ENCODE data around the gene KCND2. TPM values are rescaled to one million over a fixed set of nuclear protein-coding genes. Genes with fewer than 3 reads are reported as not detected.

KCND2 gene
- total RNA-seq, 1 donor from 2014 or later: 0.61 TPM

DNA sequence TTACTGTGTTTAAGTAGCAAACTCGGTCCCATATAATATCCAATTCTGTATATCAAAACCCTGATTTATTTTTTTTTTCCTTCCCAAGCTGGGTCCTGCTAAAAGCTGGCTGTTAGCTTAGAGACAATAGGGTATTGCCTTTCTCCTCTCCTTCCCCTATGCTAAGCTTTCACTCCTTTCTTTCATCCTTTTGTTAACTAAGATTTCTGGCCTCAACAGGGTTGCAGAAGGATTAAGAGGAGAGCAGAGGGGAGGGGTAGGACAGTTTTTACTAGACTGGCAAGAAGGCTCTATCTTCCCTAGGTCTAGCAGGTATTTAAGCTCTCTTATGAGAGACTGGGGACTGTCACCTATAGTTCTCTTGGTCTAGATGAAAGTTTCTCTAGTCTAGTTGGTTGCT lies 229.2 kb downstream of the KCND2 start:
- TF ChIP-seq, protein P1, sequence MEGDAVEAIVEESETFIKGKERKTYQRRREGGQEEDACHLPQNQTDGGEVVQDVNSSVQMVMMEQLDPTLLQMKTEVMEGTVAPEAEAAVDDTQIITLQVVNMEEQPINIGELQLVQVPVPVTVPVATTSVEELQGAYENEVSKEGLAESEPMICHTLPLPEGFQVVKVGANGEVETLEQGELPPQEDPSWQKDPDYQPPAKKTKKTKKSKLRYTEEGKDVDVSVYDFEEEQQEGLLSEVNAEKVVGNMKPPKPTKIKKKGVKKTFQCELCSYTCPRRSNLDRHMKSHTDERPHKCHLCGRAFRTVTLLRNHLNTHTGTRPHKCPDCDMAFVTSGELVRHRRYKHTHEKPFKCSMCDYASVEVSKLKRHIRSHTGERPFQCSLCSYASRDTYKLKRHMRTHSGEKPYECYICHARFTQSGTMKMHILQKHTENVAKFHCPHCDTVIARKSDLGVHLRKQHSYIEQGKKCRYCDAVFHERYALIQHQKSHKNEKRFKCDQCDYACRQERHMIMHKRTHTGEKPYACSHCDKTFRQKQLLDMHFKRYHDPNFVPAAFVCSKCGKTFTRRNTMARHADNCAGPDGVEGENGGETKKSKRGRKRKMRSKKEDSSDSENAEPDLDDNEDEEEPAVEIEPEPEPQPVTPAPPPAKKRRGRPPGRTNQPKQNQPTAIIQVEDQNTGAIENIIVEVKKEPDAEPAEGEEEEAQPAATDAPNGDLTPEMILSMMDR (IDR thresholded peaks at IDR 0.05): no peak
- no peaks in the 10 kb centered on the region for H3K9me3 ChIP-seq
- H3K36me3 ChIP-seq: no peaks in the 10 kb centered on the region
- ATAC-seq (no peak), DNase-seq (no peak)
- H3K4me1 ChIP-seq: no peaks in the 10 kb centered on the region
- H3K27ac ChIP-seq: no peak overlapping the region
- intact Hi-C loops (cut with DNase I): no loop called here
- H3K4me3 ChIP-seq: no peak overlapping the region
- no peaks in the 10 kb centered on the region for H3K27me3 ChIP-seq

DNA sequence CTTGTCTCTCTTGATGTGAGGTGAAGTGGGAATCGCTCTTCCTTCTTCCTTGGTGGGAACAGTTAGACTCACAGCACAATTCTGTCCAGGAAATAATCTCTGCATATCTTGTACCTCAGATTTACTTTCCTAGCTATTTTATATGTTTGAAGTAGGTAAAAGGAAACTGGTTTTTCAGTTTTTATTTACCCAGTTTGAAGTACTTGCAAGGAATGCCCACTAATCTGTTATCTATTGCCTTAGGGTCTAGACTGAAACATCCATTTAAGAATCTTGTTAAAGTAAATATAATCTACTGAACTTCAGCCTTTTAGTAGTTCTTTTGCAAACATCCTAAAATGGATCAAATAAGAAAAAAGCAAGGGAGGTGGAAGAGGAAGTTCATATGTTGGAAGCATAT lies 229.8 kb downstream of the KCND2 start:
- intact Hi-C loops (cut with DNase I): no loop called here
- no peak overlapping the region for H3K4me3 ChIP-seq
- H3K4me1 ChIP-seq: no peaks in the 10 kb centered on the region
- no peak for DNase-seq
- H3K9me3 ChIP-seq: no peaks in the 10 kb centered on the region
- no peaks in the 10 kb centered on the region for H3K27me3 ChIP-seq
- TF ChIP-seq, protein P1 (IDR thresholded peaks at IDR 0.05): no peak
- no peaks in the 10 kb centered on the region for H3K36me3 ChIP-seq
- no peak for ATAC-seq
- no peak overlapping the region for H3K27ac ChIP-seq

- intact Hi-C loops (cut with DNase I): no loop called here
- no peak for DNase-seq
Observed at GRCh38 chr7:120504386-120504785, 231.4 kb downstream of the KCND2 start.

GRCh38 chr7:120505770-120506169 lies 232.8 kb downstream of the KCND2 start:
- DNase-seq: no peak

More at GRCh38 chr7:120504386-120504785, 231.4 kb downstream of the KCND2 start:
- Histone ChIP-seq H3K4me1 (no peaks in the 10 kb centered on the region), H3K27me3 (no peaks in the 10 kb centered on the region), H3K27ac (no peak overlapping the region), H3K4me3 (no peak overlapping the region), H3K36me3 (no peaks in the 10 kb centered on the region), H3K9me3 (no peaks in the 10 kb centered on the region)
- ATAC-seq: no peak
- TF ChIP-seq, protein P1 (IDR thresholded peaks at IDR 0.05): no peak

GRCh38 chr7:120512701-120513100 lies 239.7 kb downstream of the KCND2 start:
- Histone ChIP-seq H3K27ac (no peak overlapping the region), H3K4me3 (no peak overlapping the region), H3K36me3 (no peaks in the 10 kb centered on the region), H3K9me3 (no peaks in the 10 kb centered on the region), H3K4me1 (no peaks in the 10 kb centered on the region), H3K27me3 (no peaks in the 10 kb centered on the region)
- ATAC-seq: no peak
- TF ChIP-seq, protein P1 (IDR thresholded peaks at IDR 0.05): no peak
- DNase-seq: no peak
- intact Hi-C loops (cut with DNase I): no loop called here

More at GRCh38 chr7:120505770-120506169, 232.8 kb downstream of the KCND2 start:
- no peaks in the 10 kb centered on the region for H3K4me1 ChIP-seq
- H3K27ac ChIP-seq: no peak overlapping the region
- ATAC-seq: no peak
- no peaks in the 10 kb centered on the region for H3K36me3 ChIP-seq
- intact Hi-C loops (cut with DNase I): no loop called here
- H3K9me3 ChIP-seq: no peaks in the 10 kb centered on the region
- TF ChIP-seq, protein P1 (IDR thresholded peaks at IDR 0.05): no peak
- no peaks in the 10 kb centered on the region for H3K27me3 ChIP-seq
- H3K4me3 ChIP-seq: no peak overlapping the region

DNA sequence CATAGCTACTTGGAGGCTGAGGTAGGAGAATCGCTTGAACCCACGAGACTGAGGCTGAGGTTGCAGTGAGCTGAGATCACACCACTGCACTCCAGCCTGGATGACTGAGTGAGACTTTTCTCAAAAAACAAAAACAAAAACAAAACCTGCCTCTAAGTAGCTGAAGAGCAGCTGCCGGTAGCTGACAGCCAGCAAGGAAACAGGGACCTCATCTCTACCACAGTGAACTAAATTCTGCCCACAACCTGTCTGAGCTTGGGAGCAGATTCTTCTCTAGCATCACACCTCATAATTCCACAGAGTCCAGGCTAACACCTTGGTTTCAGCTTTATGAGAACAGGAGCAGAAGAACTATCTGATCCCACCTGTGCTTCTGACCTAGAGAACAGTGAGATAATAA lies 246.2 kb downstream of the KCND2 start:
- TF ChIP-seq, protein P1 (IDR thresholded peaks at IDR 0.05): no peak
- H3K27me3 ChIP-seq: no peaks in the 10 kb centered on the region
- intact Hi-C loops (cut with DNase I): no loop called here
- H3K9me3 ChIP-seq: no peaks in the 10 kb centered on the region
- DNase-seq: no peak
- no peak overlapping the region for H3K4me3 ChIP-seq
- no peaks in the 10 kb centered on the region for H3K4me1 ChIP-seq
- ATAC-seq: no peak
- H3K36me3 ChIP-seq: no peaks in the 10 kb centered on the region
- H3K27ac ChIP-seq: no peak overlapping the region
